Endothelial cell of umbilical vein (primary cell): ENCODE measurements around the gene F2RL1. TPM values are rescaled to one million over a fixed set of nuclear protein-coding genes. Genes with fewer than 3 reads are reported as not detected.

Source experiments
- BruUV-seq: library from RNA; stranded (reverse); fragments of 400-500 nt; replicated peaks from 2 replicates; lab custom pipeline; 2021; lab: Mats Ljungman, UMichigan
- CTCF ChIA-PET: fragments of 300-600, 350-600 bp; sonication (Branson Sonifier 250); formaldehyde crosslinking; loops from one replicate; lab custom pipeline; 2021; ENCODE audit warnings: antibody characterized with exemption, inconsistent platforms; lab: Charles Lee
- POLR2A ChIA-PET: fragments of 300-600, 350-600 bp; sonication (Branson Sonifier 250); formaldehyde crosslinking; loops from one replicate; lab custom pipeline; 2021; ENCODE audit warnings: antibody characterized with exemption, inconsistent platforms; lab: Charles Lee
- DNase-seq: peaks from one replicate; pipeline ENCODE4 v3.0.0-alpha.2; 2011; ENCODE audit warnings: low read depth, low spot score
- FAIRE-seq: peaks from 2 replicates; lab custom pipeline; 2011; peaks lifted over from hg19 to GRCh38; lab: Jason Lieb, UNC
- H2AFZ ChIP-seq: 2 replicates; pipeline ENCODE4 v1.6.0; 2012; ENCODE audit warnings: low read depth, low read length, control low read depth, inconsistent platforms
- H3K27ac ChIP-seq: 2 replicates; pipeline ENCODE4 v1.5.1; 2011; ENCODE audit warnings: low read depth, mild to moderate bottlenecking, control low read depth, low read length, moderate library complexity; ENCODE audit not compliant: insufficient read depth
- H3K27me3 ChIP-seq, 2 experiments: 2 replicates each; pipeline versions ENCODE4 v1.6.0 to v1.6.1; 2011; ENCODE audit warnings: low read length in 2 of 2, mixed read lengths in 1 of 2; ENCODE audit not compliant: control insufficient read depth in 2 of 2, insufficient read depth in 2 of 2
- H3K36me3 ChIP-seq, 2 experiments: 2 replicates in 1 of 2; 3 replicates in 1 of 2; pipeline ENCODE4 v1.5.1; 2011; ENCODE audit warnings: low read length in 2 of 2, mild to moderate bottlenecking in 1 of 2, moderate library complexity in 1 of 2; ENCODE audit not compliant: control insufficient read depth in 2 of 2, insufficient read depth in 2 of 2; ENCODE audit errors: extremely low read depth in 1 of 2
- H3K4me1 ChIP-seq: 3 replicates; pipeline ENCODE4 v1.5.1; 2011; ENCODE audit warnings: mild to moderate bottlenecking, low read length; ENCODE audit not compliant: control insufficient read depth, insufficient read depth; ENCODE audit errors: extremely low read depth
- H3K4me2 ChIP-seq: 2 replicates; pipeline ENCODE4 v1.6.1; 2011; ENCODE audit warnings: low read length, control low read depth, mixed read lengths; ENCODE audit not compliant: insufficient read depth
- H3K4me3 ChIP-seq, 3 experiments: fragments of 200-600 bp in 1 of 3; sonication (generic), shearing (Covaris generic) in 1 of 3; replicated peaks in 1 of 3; 2 replicates each; pipeline ENCODE4 v1.5.1; 2011 to 2016; ENCODE audit warnings: control low read depth in 3 of 3, low read length in 3 of 3, mild to moderate bottlenecking in 2 of 3, inconsistent platforms in 1 of 3, low read depth in 1 of 3, moderate library complexity in 1 of 3; ENCODE audit not compliant: insufficient read depth in 1 of 3
- H3K79me2 ChIP-seq: 2 replicates; pipeline ENCODE4 v1.6.0; 2012; ENCODE audit warnings: low read length, inconsistent platforms; ENCODE audit not compliant: control insufficient read depth, insufficient read depth
- H3K9ac ChIP-seq: replicated peaks from 2 replicates; pipeline ENCODE3; 2011; ENCODE audit warnings: low read length, control low read depth; ENCODE audit not compliant: insufficient read depth; ENCODE audit errors: extremely low read depth
- H3K9me1 ChIP-seq: replicated peaks from 3 replicates; pipeline ENCODE4 v1.6.0; 2011; ENCODE audit warnings: mild to moderate bottlenecking, low read length; ENCODE audit not compliant: control insufficient read depth, insufficient read depth; ENCODE audit errors: extremely low read depth
- H3K9me3 ChIP-seq: replicated peaks from 2 replicates; pipeline ENCODE4 v1.5.1; 2012; ENCODE audit warnings: low read length, inconsistent platforms; ENCODE audit not compliant: control insufficient read depth, insufficient read depth
- H4K20me1 ChIP-seq: replicated peaks from 2 replicates; pipeline ENCODE3; 2011; ENCODE audit warnings: mild to moderate bottlenecking, low read length; ENCODE audit not compliant: control insufficient read depth, insufficient read depth; ENCODE audit errors: extremely low read depth
- EZH2 ChIP-seq: IDR thresholded peaks from 2 replicates; pipeline ENCODE4 v1.6.1; 2012; ENCODE audit warnings: borderline replicate concordance, low read depth, mild to moderate bottlenecking, moderate library complexity, low read length, inconsistent platforms; ENCODE audit not compliant: severe bottlenecking
- FOS ChIP-seq: IDR thresholded peaks from 2 replicates; pipeline ENCODE4 v1.6.1; 2011; ENCODE audit warnings: mild to moderate bottlenecking, low read length, moderate library complexity, borderline replicate concordance; ENCODE audit not compliant: insufficient read depth
- GATA2 ChIP-seq: IDR thresholded peaks from 2 replicates; pipeline ENCODE4 v1.7.0; 2011; ENCODE audit warnings: low read depth, mild to moderate bottlenecking, moderate library complexity, mixed read lengths, low read length; ENCODE audit not compliant: insufficient read length, insufficient read depth
- JUN ChIP-seq: IDR thresholded peaks from 2 replicates; pipeline ENCODE4 v1.6.1; 2011; ENCODE audit warnings: borderline replicate concordance, low read depth; ENCODE audit not compliant: insufficient read length, insufficient read depth
- MYC ChIP-seq: IDR thresholded peaks from one replicate; pipeline ENCODE4 v1.6.1; 2011; ENCODE audit warnings: mild to moderate bottlenecking, low read depth, low read length
- POLR2A ChIP-seq: IDR thresholded peaks from 2 replicates; pipeline ENCODE4 v1.6.1; 2012; ENCODE audit warnings: low read depth, mild to moderate bottlenecking, control low read depth, low read length
- POLR2AphosphoS5 ChIP-seq: IDR thresholded peaks from 2 replicates; pipeline ENCODE4 v1.6.1; 2012; ENCODE audit warnings: low read depth, mild to moderate bottlenecking, control low read depth, low read length, moderate library complexity; ENCODE audit not compliant: insufficient read depth
- dilution Hi-C: fragments of 300-500 bp; cut with MboI; formaldehyde crosslinking; loops from one replicate; pipeline ENCODE4 v1.15.0; 2019; ENCODE audit warnings: low sequenced_read_pairs; ENCODE audit not compliant: extremely low pct_ligation_motif_present
- intact Hi-C: fragments of 100-400 bp; cut with micrococcal nuclease; formaldehyde crosslinking; loops from one replicate; pipeline ENCODE4 v1.10.0; 2022
- polyA plus RNA-seq, 4 experiments: library from polyadenylated mRNA; depleted of rRNA in 3 of 4; stranded (reverse) in 3 of 4; unstranded in 1 of 4; fragments of >200 nt; gene quantifications; 2 replicates each; pipeline versions ENCODE4 v1.2.1 to v1.2.3, GENCODE V29; 2011 to 2012; ENCODE audit warnings: missing spikeins in 1 of 4
- total RNA-seq: library from RNA; stranded (reverse); gene quantifications from 2 replicates; pipeline ENCODE4 v1.2.3, GENCODE V29; 2021
- TF ChIP-seq, protein P1 (sequence below), 2 donors: IDR thresholded peaks; 1 replicate in 1 of 2; 2 replicates in 1 of 2; pipeline ENCODE4 v1.5.1; 2011; ENCODE audit warnings: low read length in 2 of 2, mild to moderate bottlenecking in 2 of 2, moderate library complexity in 2 of 2, control low read depth in 1 of 2, inconsistent platforms in 1 of 2, low read depth in 1 of 2; ENCODE audit not compliant: insufficient read depth in 1 of 2; ENCODE audit errors: extremely low read depth in 1 of 2
- TF ChIP-seq, protein P2 (sequence below): IDR thresholded peaks from 2 replicates; pipeline ENCODE4 v1.6.1; 2011; ENCODE audit not compliant: insufficient read depth, insufficient read length

F2RL1 gene
- total and polyA plus RNA-seq, 2 donors (not counting 3 experiments of a cell fraction or from before 2014, with no cell fraction given), result 21.8 to 21.9 TPM

DNA sequence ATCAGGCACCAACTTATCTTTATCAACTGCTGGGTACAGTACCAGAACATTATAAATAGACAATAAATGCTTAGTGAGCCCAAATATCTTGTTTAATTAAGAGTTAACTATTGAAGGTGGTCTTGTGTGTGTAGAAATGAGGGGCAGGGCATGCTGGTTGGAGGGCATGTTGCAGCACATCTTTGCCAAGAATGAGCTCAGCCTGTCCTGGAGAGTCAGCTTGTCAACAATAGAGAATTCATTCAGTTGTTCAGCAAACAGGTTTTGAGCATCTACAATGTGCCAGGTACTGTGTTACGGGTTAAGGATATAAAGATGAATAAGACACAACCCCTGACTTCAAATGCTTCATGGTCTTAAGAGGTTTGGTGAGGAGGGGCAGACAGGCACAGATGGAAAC, 19.2 kb upstream of the F2RL1 start:
- no peaks in the 10 kb centered on the region for H3K79me2 ChIP-seq
- peaks cover 12% of the 10 kb centered on the region for H3K4me1 ChIP-seq
- H3K36me3 ChIP-seq, result no peaks in the 10 kb centered on the region
- no peaks in the 10 kb centered on the region for H3K9me1 ChIP-seq
- no peaks in the 10 kb centered on the region for H3K27me3 ChIP-seq
- ChIA-PET POLR2A (no interaction called here), CTCF (interaction anchor here (1.0 to 1.1 kb wide), 3 partner anchors 9 to 25 kb away, joined by 3 to 5 read pairs (median 3); no protein-coding TSS in a partner anchor)
- DNase-seq (no peak), FAIRE-seq (peak; percentile 40)
- H3K27ac ChIP-seq, result no peak overlapping the region
- H3K4me3 ChIP-seq, result no peak overlapping the region
- no peak overlapping the region for H3K4me2 ChIP-seq
- H3K9me3 ChIP-seq, result no peaks in the 10 kb centered on the region
- H3K9ac ChIP-seq, result no peak overlapping the region
- no peak for TF ChIP-seq POLR2A
- no peak for TF ChIP-seq FOS
- TF ChIP-seq MYC, result no peak
- TF ChIP-seq, protein P1, sequence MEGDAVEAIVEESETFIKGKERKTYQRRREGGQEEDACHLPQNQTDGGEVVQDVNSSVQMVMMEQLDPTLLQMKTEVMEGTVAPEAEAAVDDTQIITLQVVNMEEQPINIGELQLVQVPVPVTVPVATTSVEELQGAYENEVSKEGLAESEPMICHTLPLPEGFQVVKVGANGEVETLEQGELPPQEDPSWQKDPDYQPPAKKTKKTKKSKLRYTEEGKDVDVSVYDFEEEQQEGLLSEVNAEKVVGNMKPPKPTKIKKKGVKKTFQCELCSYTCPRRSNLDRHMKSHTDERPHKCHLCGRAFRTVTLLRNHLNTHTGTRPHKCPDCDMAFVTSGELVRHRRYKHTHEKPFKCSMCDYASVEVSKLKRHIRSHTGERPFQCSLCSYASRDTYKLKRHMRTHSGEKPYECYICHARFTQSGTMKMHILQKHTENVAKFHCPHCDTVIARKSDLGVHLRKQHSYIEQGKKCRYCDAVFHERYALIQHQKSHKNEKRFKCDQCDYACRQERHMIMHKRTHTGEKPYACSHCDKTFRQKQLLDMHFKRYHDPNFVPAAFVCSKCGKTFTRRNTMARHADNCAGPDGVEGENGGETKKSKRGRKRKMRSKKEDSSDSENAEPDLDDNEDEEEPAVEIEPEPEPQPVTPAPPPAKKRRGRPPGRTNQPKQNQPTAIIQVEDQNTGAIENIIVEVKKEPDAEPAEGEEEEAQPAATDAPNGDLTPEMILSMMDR (IDR thresholded peaks at IDR 0.05; ENCODE audit: extremely low read depth in 1 of 2, insufficient read depth in 1 of 2, low read depth in 1 of 2, low read length in 2 of 2), result no peak
- TF ChIP-seq, protein P2, sequence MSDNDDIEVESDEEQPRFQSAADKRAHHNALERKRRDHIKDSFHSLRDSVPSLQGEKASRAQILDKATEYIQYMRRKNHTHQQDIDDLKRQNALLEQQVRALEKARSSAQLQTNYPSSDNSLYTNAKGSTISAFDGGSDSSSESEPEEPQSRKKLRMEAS, result no peak
- TF ChIP-seq JUN, result no peak
- TF ChIP-seq POLR2AphosphoS5, result no peak
- no peak for TF ChIP-seq EZH2
- TF ChIP-seq GATA2, result no peak
- BruUV-seq, result no TSS peak
- dilution Hi-C loops, result no loop called here
- intact Hi-C loops, result no loop called here
- H2AFZ ChIP-seq, result no peak overlapping the region
- H4K20me1 ChIP-seq, result no peaks in the 10 kb centered on the region
